K562 (cell line): ENCODE data around the gene C16orf89. TPM values are rescaled to one million over a fixed set of nuclear protein-coding genes. Genes with fewer than 3 reads are reported as not detected.

Experiments
- ATF6 ChIP-seq: sonication (generic); formaldehyde crosslinking; IDR thresholded peaks from 2 replicates; pipeline ENCODE4 v1.4.0; 2020; ENCODE audit warnings: mild to moderate bottlenecking, missing genetic modification reagents
- BDP1 ChIP-seq: IDR thresholded peaks from 3 replicates; pipeline ENCODE4 v1.6.1; 2011; ENCODE audit not compliant: insufficient read length, insufficient read depth
- DPF2 ChIP-seq: fragments of 450-650 bp; IDR thresholded peaks from 2 replicates; pipeline ENCODE4 v1.6.1; 2016
- KDM5B ChIP-seq: fragments of 200-600 bp; sonication (generic); IDR thresholded peaks from 2 replicates; pipeline ENCODE4 v1.6.1; 2012; ENCODE audit warnings: low read depth, mild to moderate bottlenecking, moderate library complexity, low read length, control low read depth, inconsistent platforms; ENCODE audit not compliant: insufficient replicate concordance
- NR2C2 ChIP-seq, 2 experiments: fragments of 200-800 bp in 1 of 2; sonication (Bioruptor generic) in 1 of 2; sonication (generic) in 1 of 2; formaldehyde crosslinking in 1 of 2; IDR thresholded peaks; 2 replicates each; pipeline versions ENCODE4 v1.6.1 to v1.8.0; 2016 to 2022; ENCODE audit warnings: mild to moderate bottlenecking in 1 of 2, missing compliant biosample characterization in 1 of 2, missing genetic modification characterization in 1 of 2, missing genetic modification reagents in 1 of 2
- PHF8 ChIP-seq: fragments of 200-600 bp; sonication (generic); IDR thresholded peaks from 2 replicates; pipeline ENCODE4 v1.6.1; 2012; ENCODE audit warnings: mixed run types, mild to moderate bottlenecking, inconsistent platforms, low read length, moderate library complexity, borderline replicate concordance
- RCOR1 ChIP-seq, 2 experiments: IDR thresholded peaks; 2 replicates each; pipeline ENCODE4 v1.6.1; 2012; ENCODE audit warnings: low read depth in 2 of 2, low read length in 2 of 2, borderline replicate concordance in 1 of 2, improper control_type of control experiment in 1 of 2
- SP1 ChIP-seq: sonication (generic); formaldehyde crosslinking; IDR thresholded peaks from 2 replicates; pipeline ENCODE4 v1.8.1; 2022; ENCODE audit warnings: mild to moderate bottlenecking, missing genetic modification reagents
- TEAD1 ChIP-seq, 2 experiments: fragments of 450-650 bp in 1 of 2; sonication (generic) in 1 of 2; formaldehyde crosslinking; IDR thresholded peaks; 2 replicates each; pipeline versions ENCODE4 v1.4.0 to v1.8.0; 2020 to 2022; ENCODE audit warnings: mild to moderate bottlenecking in 2 of 2, missing genetic modification reagents in 1 of 2
- YY1 ChIP-seq, 3 experiments: IDR thresholded peaks; 2 replicates each; pipeline ENCODE4 v1.6.1; 2011; ENCODE audit warnings: low read length in 2 of 3, mild to moderate bottlenecking in 2 of 3, moderate library complexity in 2 of 3, borderline replicate concordance in 1 of 3, control low read depth in 1 of 3, low read depth in 1 of 3; ENCODE audit not compliant: insufficient read depth in 3 of 3, insufficient replicate concordance in 2 of 3, control insufficient read depth in 1 of 3, insufficient read length in 1 of 3; ENCODE audit errors: extremely low read depth in 1 of 3
- ZBTB17 ChIP-seq: fragments of 450-650 bp; formaldehyde crosslinking; IDR thresholded peaks from 2 replicates; pipeline ENCODE4 v1.4.0; 2020; ENCODE audit warnings: mild to moderate bottlenecking
- polyA plus RNA-seq, 8 experiments: library from polyadenylated mRNA; depleted of rRNA in 4 of 8; stranded (reverse) in 5 of 8; unstranded in 3 of 8; fragments of >200 nt; fragmentation: Nextera tagmentation in 2 of 8; fragmentation: Illumina TruSeq in 1 of 8; extraction: Ambion mirVana in 2 of 8; extraction: Trizol in 1 of 8; gene quantifications; 2 replicates each; pipeline versions ENCODE4 v1.2.1 to v1.2.3, GENCODE V29; 2011 to 2014; ENCODE audit warnings: inconsistent platforms in 1 of 8, missing spikeins in 1 of 8
- total RNA-seq, 7 experiments: library from RNA; depleted of rRNA in 6 of 7; stranded (reverse); fragments of >200 nt in 6 of 7; fragmentation: Illumina TruSeq in 2 of 7; extraction: Trizol in 2 of 7; gene quantifications; 2 replicates each; pipeline versions ENCODE4 v1.2.1 to v1.2.3, GENCODE V29; 2011 to 2021; ENCODE audit warnings: low replicate concordance in 1 of 7
- TF ChIP-seq, protein P1 (sequence below), 2 experiments: fragments of 450-650 bp; formaldehyde crosslinking in 1 of 2; IDR thresholded peaks; 2 replicates each; pipeline versions ENCODE4 v1.4.0 to v1.6.1; 2014 to 2020; ENCODE audit warnings: mild to moderate bottlenecking in 2 of 2, borderline replicate concordance in 1 of 2, low read depth in 1 of 2
- TF ChIP-seq, protein P2 (sequence below): fragments of 450-650 bp; IDR thresholded peaks from 2 replicates; pipeline ENCODE4 v1.6.1; 2016

Gene C16orf89
- total and polyA plus RNA-seq, 9 of the 15 experiments (the other 6 are each of a cell fraction or from before 2014, with no cell fraction given) = not detected

GRCh38 chr16:5033256-5034166, 32.2 kb downstream of the C16orf89 start, which contains the start of gene NAGPA (continued):
- no peak for TF ChIP-seq ATF6 (CRISPR knock-in tag)
- peak in 1 of 2 experiments; percentile 58; a peak in 1 of 4 replicates for TF ChIP-seq TEAD1 (CRISPR knock-in tag; IDR thresholded peaks at IDR 0.05)
- no peak; the same call in none of the 2 replicates for TF ChIP-seq NR2C2 (CRISPR knock-in tag; IDR thresholded peaks at IDR 0.05)
- peak; percentile 83 for TF ChIP-seq NR2C2 (tag; IDR thresholded peaks at IDR 0.05)
- TF ChIP-seq, protein P1, sequence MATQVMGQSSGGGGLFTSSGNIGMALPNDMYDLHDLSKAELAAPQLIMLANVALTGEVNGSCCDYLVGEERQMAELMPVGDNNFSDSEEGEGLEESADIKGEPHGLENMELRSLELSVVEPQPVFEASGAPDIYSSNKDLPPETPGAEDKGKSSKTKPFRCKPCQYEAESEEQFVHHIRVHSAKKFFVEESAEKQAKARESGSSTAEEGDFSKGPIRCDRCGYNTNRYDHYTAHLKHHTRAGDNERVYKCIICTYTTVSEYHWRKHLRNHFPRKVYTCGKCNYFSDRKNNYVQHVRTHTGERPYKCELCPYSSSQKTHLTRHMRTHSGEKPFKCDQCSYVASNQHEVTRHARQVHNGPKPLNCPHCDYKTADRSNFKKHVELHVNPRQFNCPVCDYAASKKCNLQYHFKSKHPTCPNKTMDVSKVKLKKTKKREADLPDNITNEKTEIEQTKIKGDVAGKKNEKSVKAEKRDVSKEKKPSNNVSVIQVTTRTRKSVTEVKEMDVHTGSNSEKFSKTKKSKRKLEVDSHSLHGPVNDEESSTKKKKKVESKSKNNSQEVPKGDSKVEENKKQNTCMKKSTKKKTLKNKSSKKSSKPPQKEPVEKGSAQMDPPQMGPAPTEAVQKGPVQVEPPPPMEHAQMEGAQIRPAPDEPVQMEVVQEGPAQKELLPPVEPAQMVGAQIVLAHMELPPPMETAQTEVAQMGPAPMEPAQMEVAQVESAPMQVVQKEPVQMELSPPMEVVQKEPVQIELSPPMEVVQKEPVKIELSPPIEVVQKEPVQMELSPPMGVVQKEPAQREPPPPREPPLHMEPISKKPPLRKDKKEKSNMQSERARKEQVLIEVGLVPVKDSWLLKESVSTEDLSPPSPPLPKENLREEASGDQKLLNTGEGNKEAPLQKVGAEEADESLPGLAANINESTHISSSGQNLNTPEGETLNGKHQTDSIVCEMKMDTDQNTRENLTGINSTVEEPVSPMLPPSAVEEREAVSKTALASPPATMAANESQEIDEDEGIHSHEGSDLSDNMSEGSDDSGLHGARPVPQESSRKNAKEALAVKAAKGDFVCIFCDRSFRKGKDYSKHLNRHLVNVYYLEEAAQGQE (IDR thresholded peaks at IDR 0.05; ENCODE audit: borderline replicate concordance) = peak; percentile 95
- TF ChIP-seq, protein P1 (CRISPR knock-in tag; IDR thresholded peaks at IDR 0.05; ENCODE audit: low read depth) = no peak
- no peak for TF ChIP-seq BDP1
- no peak for TF ChIP-seq ZBTB17 (CRISPR knock-in tag)
- peak; percentile 75 for TF ChIP-seq KDM5B
- TF ChIP-seq RCOR1 (IDR thresholded peaks at IDR 0.05; ENCODE audit: borderline replicate concordance in 1 of 2, low read depth in 2 of 2, low read length in 2 of 2) = peak in 1 of 2 experiments; percentile 54; a peak in 1 of 4 replicates
- TF ChIP-seq, protein P2, sequence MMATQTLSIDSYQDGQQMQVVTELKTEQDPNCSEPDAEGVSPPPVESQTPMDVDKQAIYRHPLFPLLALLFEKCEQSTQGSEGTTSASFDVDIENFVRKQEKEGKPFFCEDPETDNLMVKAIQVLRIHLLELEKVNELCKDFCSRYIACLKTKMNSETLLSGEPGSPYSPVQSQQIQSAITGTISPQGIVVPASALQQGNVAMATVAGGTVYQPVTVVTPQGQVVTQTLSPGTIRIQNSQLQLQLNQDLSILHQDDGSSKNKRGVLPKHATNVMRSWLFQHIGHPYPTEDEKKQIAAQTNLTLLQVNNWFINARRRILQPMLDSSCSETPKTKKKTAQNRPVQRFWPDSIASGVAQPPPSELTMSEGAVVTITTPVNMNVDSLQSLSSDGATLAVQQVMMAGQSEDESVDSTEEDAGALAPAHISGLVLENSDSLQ = no peak
- TF ChIP-seq SP1 (CRISPR knock-in tag) = peak; percentile 37; the same call in 1 of the 2 replicates
- TF ChIP-seq DPF2 = peak; percentile 60; the same call in 1 of the 2 replicates
- peak; percentile 80; the same call in 1 of the 2 replicates for TF ChIP-seq PHF8
- peak; percentile 96 to 99 (median 99) for TF ChIP-seq YY1 (IDR thresholded peaks at IDR 0.05; ENCODE audit: borderline replicate concordance in 1 of 3, control insufficient read depth in 1 of 3, extremely low read depth in 1 of 3, insufficient read depth in 3 of 3, insufficient read length in 1 of 3, insufficient replicate concordance in 2 of 3, low read depth in 1 of 3, low read length in 2 of 3)
